DOHH2 (cell line): Measurements from ENCODE around the gene TNFAIP1.

Experiments used
- CTCF ChIP-seq: fragments of 200-600 bp; sonication (generic); IDR thresholded peaks from one replicate; pipeline ENCODE4 v1.5.1; 2014; ENCODE audit warnings: antibody characterized with exemption, mild to moderate bottlenecking, low read depth, low read length; ENCODE audit not compliant: poor library complexity, severe bottlenecking
- EZH2phosphoT487 ChIP-seq: fragments of 200-600 bp; sonication (generic); IDR thresholded peaks from 2 replicates; pipeline ENCODE4 v1.6.1; 2017; ENCODE audit warnings: borderline replicate concordance, mild to moderate bottlenecking, antibody characterized with exemption, low read length, moderate library complexity, mixed read lengths

- TF ChIP-seq CTCF = no peak
- TF ChIP-seq EZH2phosphoT487 = no peak
These were observed 49.6 kb upstream of the TNFAIP1 start for GRCh38 chr17:28285965-28286364.
